T-helper 2 cell treated with Interferon-gamma antibody and Interleukin-4, amounts not matched to agents 5 μg/mL and 100 μg/mL, for 36 hours (primary cell): ENCODE results near the gene LTK.

Experiments used
- DNase-seq: peaks from one replicate; pipeline ENCODE4 v3.0.0; 2021; ENCODE audit warnings: low spot score
- H3K27ac Mint-ChIP-seq: one replicate; pipeline ENCODE4 v1.8.0; 2021; ENCODE audit warnings: mild to moderate bottlenecking, mixed read lengths
- H3K27me3 Mint-ChIP-seq: one replicate; pipeline ENCODE4 v1.8.0; 2021; ENCODE audit warnings: low read depth, mixed read lengths
- H3K36me3 Mint-ChIP-seq: one replicate; pipeline ENCODE4 v1.8.0; 2021; ENCODE audit warnings: low read depth, mixed read lengths
- H3K4me1 Mint-ChIP-seq: one replicate; pipeline ENCODE4 v1.8.0; 2021; ENCODE audit warnings: low read depth, mixed read lengths
- H3K4me3 Mint-ChIP-seq: one replicate; pipeline ENCODE4 v1.8.0; 2022; ENCODE audit warnings: mild to moderate bottlenecking, moderate library complexity, mixed read lengths
- H3K9me3 Mint-ChIP-seq: one replicate; pipeline ENCODE4 v1.8.0; 2021; ENCODE audit warnings: mixed read lengths

LTK gene

GRCh38 chr15:41513506-41514227, at the start of gene LTK:
Gene LTK (minus strand): TSS chr15:41513827. CDS start chr15:41513709, 118 bp downstream.
- peaks cover 35% of the 10 kb centered on the region for H3K27me3 Mint-ChIP-seq
- DNase-seq = no peak
- peaks cover 8% of the 10 kb centered on the region for H3K36me3 Mint-ChIP-seq
- H3K4me1 Mint-ChIP-seq = peaks cover 27% of the 10 kb centered on the region
- no peaks in the 10 kb centered on the region for H3K9me3 Mint-ChIP-seq
- H3K27ac Mint-ChIP-seq = no peak within 1 kb of the TSS
- H3K4me3 Mint-ChIP-seq = peak within 1 kb of the TSS; percentile 79

DNA sequence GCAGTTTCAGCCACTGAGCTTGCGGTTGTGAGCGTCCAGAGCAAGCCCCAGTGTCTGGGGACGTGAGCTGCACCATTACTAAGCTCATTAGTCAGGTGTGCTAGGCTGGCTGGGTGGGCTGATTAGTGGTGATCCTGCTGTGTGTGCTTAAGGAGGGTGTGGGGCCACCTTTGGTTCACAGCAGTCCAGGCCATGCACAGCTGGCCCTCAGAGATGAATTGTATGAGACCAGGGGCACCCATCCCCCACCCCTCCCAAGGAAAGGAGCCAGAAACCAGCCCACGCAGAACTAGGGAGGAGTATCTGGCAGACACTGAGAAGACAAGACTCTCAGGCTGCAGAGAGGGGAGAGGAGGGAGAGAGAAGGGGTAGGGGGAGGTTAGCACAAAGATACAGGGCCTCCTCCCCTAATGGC, 49.2 kb upstream of the LTK start:
- peaks cover 37% of the 10 kb centered on the region for H3K27me3 Mint-ChIP-seq
- H3K9me3 Mint-ChIP-seq = no peaks in the 10 kb centered on the region
- no peak for DNase-seq
- H3K4me3 Mint-ChIP-seq = no peak overlapping the region
- H3K27ac Mint-ChIP-seq = no peak overlapping the region
- peaks cover 13% of the 10 kb centered on the region for H3K4me1 Mint-ChIP-seq
- H3K36me3 Mint-ChIP-seq = no peaks in the 10 kb centered on the region

- Mint-ChIP-seq H3K4me3 (no peak overlapping the region), H3K9me3 (no peaks in the 10 kb centered on the region), H3K27me3 (peaks cover 37% of the 10 kb centered on the region), H3K36me3 (no peaks in the 10 kb centered on the region), H3K27ac (no peak overlapping the region), H3K4me1 (peaks cover 15% of the 10 kb centered on the region)
- DNase-seq = no peak
Observed at GRCh38 chr15:41562244-41562643, 48.6 kb upstream of the LTK start.

DNA sequence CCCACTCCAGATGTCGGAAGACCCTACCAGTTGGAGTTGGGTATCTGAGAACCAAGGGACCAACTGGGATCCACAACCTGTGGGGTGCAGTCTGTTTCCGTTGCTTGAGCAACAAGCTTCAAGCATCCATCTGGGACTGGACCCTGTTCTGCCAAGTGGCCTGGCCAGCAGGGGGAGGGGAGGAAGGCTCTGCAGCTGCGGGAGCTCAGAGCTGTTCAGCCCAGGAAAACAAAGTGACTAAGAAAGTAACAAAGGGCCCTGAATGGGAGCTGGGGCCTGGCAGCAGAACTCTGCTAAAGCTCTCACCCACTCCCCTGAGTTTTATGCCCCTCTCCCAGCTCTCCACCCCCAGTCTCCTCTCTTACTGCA, 48.1 kb upstream of the LTK start:
- Mint-ChIP-seq H3K9me3 (no peaks in the 10 kb centered on the region), H3K36me3 (no peaks in the 10 kb centered on the region), H3K27me3 (peaks cover 37% of the 10 kb centered on the region), H3K27ac (no peak overlapping the region), H3K4me1 (peaks cover 15% of the 10 kb centered on the region), H3K4me3 (no peak overlapping the region)
- no peak for DNase-seq

DNA sequence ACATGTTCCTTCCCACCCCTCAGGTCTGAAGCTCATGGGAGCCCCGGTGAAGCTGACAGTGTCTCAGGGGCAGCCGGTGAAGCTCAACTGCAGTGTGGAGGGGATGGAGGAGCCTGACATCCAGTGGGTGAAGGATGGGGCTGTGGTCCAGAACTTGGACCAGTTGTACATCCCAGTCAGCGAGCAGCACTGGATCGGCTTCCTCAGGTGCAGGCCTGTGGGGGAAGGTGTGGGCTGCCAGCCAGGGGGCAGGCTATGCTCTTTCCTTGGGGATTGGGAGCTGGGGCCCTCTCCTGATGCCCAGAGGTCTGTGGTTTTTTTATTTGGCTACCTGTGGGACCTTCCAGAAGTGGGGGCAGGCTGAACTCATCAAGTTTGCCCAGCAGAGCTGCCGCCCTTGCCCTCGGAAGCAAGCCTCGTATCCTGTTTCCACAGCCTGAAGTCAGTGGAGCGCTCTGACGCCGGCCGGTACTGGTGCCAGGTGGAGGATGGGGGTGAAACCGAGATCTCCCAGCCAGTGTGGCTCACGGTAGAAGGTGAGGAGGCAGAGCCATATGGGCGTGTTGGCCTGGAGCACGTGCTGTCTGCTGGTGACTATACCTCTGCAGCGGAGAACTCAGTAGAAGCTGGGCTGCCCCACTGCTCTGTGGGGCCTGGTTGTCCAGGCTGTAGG, 47.6 kb upstream of the LTK start:
- no peak for DNase-seq
- no peak overlapping the region for H3K27ac Mint-ChIP-seq
- no peak overlapping the region for H3K4me3 Mint-ChIP-seq
- H3K36me3 Mint-ChIP-seq = no peaks in the 10 kb centered on the region
- H3K27me3 Mint-ChIP-seq = peaks cover 42% of the 10 kb centered on the region
- H3K9me3 Mint-ChIP-seq = no peaks in the 10 kb centered on the region
- peaks cover 15% of the 10 kb centered on the region for H3K4me1 Mint-ChIP-seq

DNA sequence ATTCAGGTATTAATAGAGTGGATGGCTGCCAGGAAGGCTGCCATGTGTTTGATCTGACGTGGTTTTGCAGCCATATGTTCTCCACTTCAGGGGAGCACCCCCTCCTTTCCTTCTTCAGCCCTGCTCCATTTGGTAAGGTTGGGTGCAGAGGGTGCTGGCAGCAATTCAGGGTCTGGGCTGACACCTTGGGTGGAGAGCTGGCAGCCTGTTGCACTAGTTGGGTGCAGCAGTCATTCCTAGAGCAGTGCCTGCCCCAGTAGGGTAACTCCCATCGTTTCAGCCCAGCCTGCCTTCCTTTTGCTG, 46.9 kb upstream of the LTK start:
- Mint-ChIP-seq H3K27ac (no peak overlapping the region), H3K4me3 (peak overlapping the region; percentile 42), H3K4me1 (peaks cover 15% of the 10 kb centered on the region), H3K36me3 (no peaks in the 10 kb centered on the region), H3K27me3 (peaks cover 47% of the 10 kb centered on the region), H3K9me3 (no peaks in the 10 kb centered on the region)
- no peak for DNase-seq

DNA sequence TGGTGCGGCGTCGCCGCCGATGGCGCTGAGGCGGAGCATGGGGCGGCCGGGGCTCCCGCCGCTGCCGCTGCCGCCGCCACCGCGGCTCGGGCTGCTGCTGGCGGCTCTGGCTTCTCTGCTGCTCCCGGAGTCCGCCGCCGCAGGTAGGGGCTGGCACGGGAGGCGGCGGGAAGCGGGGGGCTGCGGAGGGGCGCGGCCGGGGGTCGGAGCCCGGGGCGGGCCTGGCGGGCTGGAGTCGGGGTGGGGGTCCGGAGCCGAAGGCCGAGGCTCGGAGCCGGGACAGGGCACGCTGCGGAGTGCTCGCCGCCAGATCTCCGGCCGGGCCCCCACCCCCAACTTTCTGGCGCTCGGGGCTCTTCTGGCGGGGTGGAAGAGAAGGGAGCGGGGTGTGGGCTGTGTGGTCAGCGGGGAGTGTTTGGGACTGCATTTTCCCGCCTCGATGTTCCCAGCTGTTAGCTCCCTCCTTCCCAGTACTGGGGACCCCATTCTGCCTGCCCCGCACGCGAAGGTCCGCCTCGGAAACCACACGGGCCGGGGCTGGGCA, 45.7 kb upstream of the LTK start:
- Mint-ChIP-seq H3K4me3 (peak overlapping the region; percentile 74), H3K27me3 (peaks cover 55% of the 10 kb centered on the region), H3K27ac (no peak overlapping the region), H3K36me3 (no peaks in the 10 kb centered on the region), H3K9me3 (no peaks in the 10 kb centered on the region), H3K4me1 (peaks cover 21% of the 10 kb centered on the region)
- no peak for DNase-seq

GRCh38 chr15:41558400-41559238, 45.0 kb upstream of the LTK start, which contains the start of gene TYRO3:
Gene TYRO3 (plus strand): TSS chr15:41559212. CDS start chr15:41559258, 46 bp downstream.
- peak; percentile 77 for DNase-seq
- Mint-ChIP-seq H3K9me3 (no peaks in the 10 kb centered on the region), H3K4me3 (peak within 1 kb of the TSS; percentile 79), H3K27me3 (peaks cover 55% of the 10 kb centered on the region), H3K36me3 (no peaks in the 10 kb centered on the region), H3K27ac (peak within 1 kb of the TSS; percentile 76), H3K4me1 (peaks cover 21% of the 10 kb centered on the region)

GRCh38 chr15:41557673-41558399, 44.2 kb upstream of the LTK start:
- Mint-ChIP-seq H3K27me3 (peaks cover 48% of the 10 kb centered on the region), H3K4me1 (peaks cover 21% of the 10 kb centered on the region), H3K9me3 (no peaks in the 10 kb centered on the region), H3K4me3 (peak overlapping the region; percentile 79), H3K27ac (peak overlapping the region; percentile 76), H3K36me3 (no peaks in the 10 kb centered on the region)
- peak; percentile 50 for DNase-seq

GRCh38 chr15:41556677-41557076, 43.0 kb upstream of the LTK start:
- H3K9me3 Mint-ChIP-seq = no peaks in the 10 kb centered on the region
- H3K27ac Mint-ChIP-seq = no peak overlapping the region
- peaks cover 21% of the 10 kb centered on the region for H3K4me1 Mint-ChIP-seq
- H3K36me3 Mint-ChIP-seq = no peaks in the 10 kb centered on the region
- no peak for DNase-seq
- no peak overlapping the region for H3K4me3 Mint-ChIP-seq
- peaks cover 42% of the 10 kb centered on the region for H3K27me3 Mint-ChIP-seq

GRCh38 chr15:41554915-41555314, 41.3 kb upstream of the LTK start:
- no peak overlapping the region for H3K4me3 Mint-ChIP-seq
- H3K27ac Mint-ChIP-seq = no peak overlapping the region
- no peaks in the 10 kb centered on the region for H3K36me3 Mint-ChIP-seq
- no peaks in the 10 kb centered on the region for H3K9me3 Mint-ChIP-seq
- peaks cover 19% of the 10 kb centered on the region for H3K4me1 Mint-ChIP-seq
- DNase-seq = no peak
- peaks cover 28% of the 10 kb centered on the region for H3K27me3 Mint-ChIP-seq

DNA sequence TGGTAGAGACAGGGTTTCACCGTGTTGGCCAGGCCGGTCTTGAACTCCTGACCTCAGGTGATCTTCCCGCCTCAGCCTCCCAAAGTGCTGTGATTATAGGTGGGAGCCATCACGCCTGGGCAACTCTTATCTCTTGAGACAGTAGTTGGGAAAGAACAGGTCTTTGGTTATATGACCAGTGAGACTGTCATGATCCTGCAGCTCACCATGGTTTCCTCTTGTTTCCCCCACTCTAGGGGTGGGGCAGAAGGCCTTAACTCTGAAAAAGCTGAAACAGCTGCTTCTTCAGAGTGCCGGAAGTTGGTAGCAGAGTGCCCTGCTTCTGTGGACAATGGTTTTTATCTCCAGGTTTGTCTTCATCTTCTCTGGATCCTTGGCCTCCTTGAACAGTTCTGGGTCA, 40.7 kb upstream of the LTK start:
- Mint-ChIP-seq H3K27ac (no peak overlapping the region), H3K9me3 (no peaks in the 10 kb centered on the region), H3K4me3 (no peak overlapping the region), H3K36me3 (no peaks in the 10 kb centered on the region), H3K4me1 (peaks cover 16% of the 10 kb centered on the region), H3K27me3 (peaks cover 23% of the 10 kb centered on the region)
- DNase-seq = no peak

- no peak for DNase-seq
- Mint-ChIP-seq H3K4me1 (peaks cover 16% of the 10 kb centered on the region), H3K9me3 (no peaks in the 10 kb centered on the region), H3K36me3 (no peaks in the 10 kb centered on the region), H3K27ac (no peak overlapping the region), H3K4me3 (no peak overlapping the region), H3K27me3 (peaks cover 23% of the 10 kb centered on the region)
Observed at GRCh38 chr15:41553731-41554130, 40.1 kb upstream of the LTK start.
